Uterus (tissue), 4 donors: Measurements from ENCODE around the gene STAT1. TPM values are rescaled to one million over a fixed set of nuclear protein-coding genes. Genes with fewer than 3 reads are reported as not detected.

Source experiments
- DNase-seq, 2 donors: peaks; one replicate each; pipeline ENCODE4 v3.0.0-alpha.2; 2019 to 2020
- H3K27ac ChIP-seq, 2 donors: fragments of 200-600 bp; sonication (generic); 1 replicate in 1 of 2; 2 replicates in 1 of 2; pipeline ENCODE4 v1.5.1; 2016 to 2018
- H3K27me3 ChIP-seq, 2 donors: fragments of 200-600 bp; sonication (generic); one replicate each; pipeline ENCODE4 v1.5.1; 2018 to 2019; ENCODE audit warnings: control low read depth in 1 of 2
- H3K36me3 ChIP-seq, 2 donors: fragments of 200-600 bp; sonication (generic); one replicate each; pipeline ENCODE4 v1.5.1; 2019; ENCODE audit warnings: control low read depth in 1 of 2
- H3K4me1 ChIP-seq, 2 donors: fragments of 200-600 bp; sonication (generic); one replicate each; pipeline ENCODE4 v1.5.1; 2018 to 2019; ENCODE audit warnings: control low read depth in 1 of 2
- H3K4me3 ChIP-seq, 2 donors: fragments of 200-600 bp; sonication (generic); 1 replicate in 1 of 2; 2 replicates in 1 of 2; pipeline ENCODE4 v1.5.1; 2018 to 2019; ENCODE audit warnings: mild to moderate bottlenecking in 1 of 2
- H3K9me3 ChIP-seq, 2 donors: fragments of 200-600 bp; sonication (generic); one replicate each; pipeline ENCODE4 v1.5.1; 2019; ENCODE audit warnings: control low read depth in 1 of 2
- CTCF ChIP-seq, 4 experiments: fragments of 200-600 bp in 2 of 4; fragments of 450-650 bp in 2 of 4; sonication (generic) in 2 of 4; IDR thresholded peaks; one replicate each; pipeline ENCODE4 v1.5.1; 2016 to 2019; ENCODE audit warnings: antibody characterized with exemption in 4 of 4, mild to moderate bottlenecking in 2 of 4, moderate library complexity in 1 of 4
- POLR2A ChIP-seq, 2 donors: fragments of 450-650 bp; IDR thresholded peaks; one replicate each; pipeline ENCODE4 v1.6.1; 2016; ENCODE audit warnings: antibody characterized with exemption in 2 of 2, mild to moderate bottlenecking in 1 of 2, moderate library complexity in 1 of 2
- intact Hi-C: fragments of 100-400 bp; cut with DNase I; formaldehyde crosslinking; loops from one replicate; pipeline ENCODE4 v1.15.1; 2023; ENCODE audit warnings: low total_unique reads
- total RNA-seq, 4 donors: library from RNA; depleted of rRNA in 3 of 4; stranded (reverse); fragments of >200 nt in 3 of 4; gene quantifications; one replicate each; pipeline versions ENCODE4 v1.1.0 to v1.2.4, GENCODE V29; 2014 to 2023
- donor health status: DM: yes; HTN: yes; CAD: no.

STAT1 gene
- total RNA-seq, 4 donors from 2014 or later = 20.7 to 83.0 (median 56.1) TPM

- no peak for TF ChIP-seq POLR2A (IDR thresholded peaks at IDR 0.05)
- TF ChIP-seq CTCF (IDR thresholded peaks at IDR 0.05) = no peak
- no peaks in the 10 kb centered on the region for H3K9me3 ChIP-seq
- no peaks in the 10 kb centered on the region for H3K4me1 ChIP-seq
- no peaks in the 10 kb centered on the region for H3K27me3 ChIP-seq
- intact Hi-C loops = no loop called here
- no peak overlapping the region for H3K4me3 ChIP-seq
- H3K36me3 ChIP-seq = no peaks in the 10 kb centered on the region
- H3K27ac ChIP-seq = no peak overlapping the region
- no peak for DNase-seq
Observed at GRCh38 chr2:190972846-190973245, 41.1 kb downstream of the STAT1 start.

- TF ChIP-seq CTCF (IDR thresholded peaks at IDR 0.05) (no peak), POLR2A (IDR thresholded peaks at IDR 0.05) (no peak)
- no peaks in the 10 kb centered on the region for H3K27me3 ChIP-seq
- H3K27ac ChIP-seq = no peak overlapping the region
- no peaks in the 10 kb centered on the region for H3K9me3 ChIP-seq
- H3K4me1 ChIP-seq = no peaks in the 10 kb centered on the region
- intact Hi-C loops = no loop called here
- H3K36me3 ChIP-seq = no peaks in the 10 kb centered on the region
- DNase-seq = no peak
- H3K4me3 ChIP-seq = no peak overlapping the region
Observed at GRCh38 chr2:190972213-190972612, 41.8 kb downstream of the STAT1 start.

- intact Hi-C loops = no loop called here
- H3K36me3 ChIP-seq = no peaks in the 10 kb centered on the region
Observed at GRCh38 chr2:190970873-190971506, 43.0 kb downstream of the STAT1 start.

GRCh38 chr2:190970160-190970559, 43.8 kb downstream of the STAT1 start:
- TF ChIP-seq POLR2A (IDR thresholded peaks at IDR 0.05) (no peak), CTCF (IDR thresholded peaks at IDR 0.05) (no peak)
- intact Hi-C loops = no loop called here

More at GRCh38 chr2:190970873-190971506, 43.0 kb downstream of the STAT1 start:
- H3K9me3 ChIP-seq = no peaks in the 10 kb centered on the region
- DNase-seq = no peak
- H3K27ac ChIP-seq = no peak overlapping the region
- no peaks in the 10 kb centered on the region for H3K4me1 ChIP-seq
- H3K27me3 ChIP-seq = no peaks in the 10 kb centered on the region
- no peak overlapping the region for H3K4me3 ChIP-seq
- TF ChIP-seq CTCF (IDR thresholded peaks at IDR 0.05) (no peak), POLR2A (IDR thresholded peaks at IDR 0.05) (no peak)

GRCh38 chr2:190968522-190968921, 45.4 kb downstream of the STAT1 start:
- no peak overlapping the region for H3K4me3 ChIP-seq
- intact Hi-C loops = no loop called here
- H3K27ac ChIP-seq = no peak overlapping the region
- TF ChIP-seq CTCF (IDR thresholded peaks at IDR 0.05) (no peak), POLR2A (IDR thresholded peaks at IDR 0.05) (no peak)
- no peak for DNase-seq
- H3K36me3 ChIP-seq = no peaks in the 10 kb centered on the region
- no peaks in the 10 kb centered on the region for H3K4me1 ChIP-seq
- H3K9me3 ChIP-seq = no peaks in the 10 kb centered on the region
- H3K27me3 ChIP-seq = no peaks in the 10 kb centered on the region

More at GRCh38 chr2:190970160-190970559, 43.8 kb downstream of the STAT1 start:
- no peak for DNase-seq
- no peak overlapping the region for H3K27ac ChIP-seq
- H3K36me3 ChIP-seq = no peaks in the 10 kb centered on the region
- H3K9me3 ChIP-seq = no peaks in the 10 kb centered on the region
- no peaks in the 10 kb centered on the region for H3K4me1 ChIP-seq
- H3K27me3 ChIP-seq = no peaks in the 10 kb centered on the region
- H3K4me3 ChIP-seq = no peak overlapping the region
